ENCODE data around the gene TMC6.
"Not testable (repeated sequence)": the region's sequence is repeated elsewhere in the genome, so short reads cannot be mapped to it uniquely, and the experiment has no call there.

The TMC6 gene

DNA sequence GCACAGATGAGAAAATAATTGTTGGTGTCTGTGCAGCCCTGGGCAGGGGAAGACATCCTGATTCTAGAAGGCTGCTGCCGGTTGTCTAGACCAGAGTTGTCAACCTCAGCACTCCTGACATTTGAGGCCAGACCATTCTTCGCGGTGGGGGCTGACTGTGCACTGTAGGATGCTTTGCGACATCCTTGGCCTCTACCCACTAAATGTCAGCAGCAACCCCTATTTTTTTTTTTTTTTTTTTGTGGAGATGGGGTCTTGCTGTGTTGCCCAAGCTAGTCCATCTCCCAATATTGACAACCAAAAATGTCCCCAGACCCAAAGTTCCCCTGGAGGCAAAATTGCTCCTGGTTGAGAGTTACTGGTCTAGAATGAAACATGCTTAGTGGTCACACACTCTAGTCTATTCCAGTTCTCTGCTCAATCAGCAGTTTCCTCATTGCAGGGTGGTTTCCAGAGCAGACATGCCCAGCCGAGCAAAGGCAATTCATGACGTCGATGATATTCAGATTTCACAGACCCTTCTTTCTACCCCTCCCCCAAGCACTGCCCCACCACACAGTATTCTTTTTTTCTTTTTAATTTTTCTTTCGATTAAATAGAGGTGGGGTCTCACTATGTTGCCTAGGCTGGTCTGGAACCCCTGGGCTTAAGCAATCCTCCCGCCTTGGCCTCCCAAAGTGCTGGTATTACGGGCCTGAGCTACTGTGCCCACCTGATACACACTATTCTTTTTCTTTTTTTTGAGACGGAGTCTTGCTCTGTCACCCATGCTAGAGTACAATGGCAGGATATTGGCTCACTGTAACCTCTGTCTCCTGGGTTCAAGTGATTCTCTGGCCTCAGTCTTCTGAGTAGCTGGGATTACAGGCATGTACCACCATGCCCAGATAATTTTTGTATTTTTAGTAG lies 26.6 kb upstream of the TMC6 start:
- DNase-seq, result no peak

DNA sequence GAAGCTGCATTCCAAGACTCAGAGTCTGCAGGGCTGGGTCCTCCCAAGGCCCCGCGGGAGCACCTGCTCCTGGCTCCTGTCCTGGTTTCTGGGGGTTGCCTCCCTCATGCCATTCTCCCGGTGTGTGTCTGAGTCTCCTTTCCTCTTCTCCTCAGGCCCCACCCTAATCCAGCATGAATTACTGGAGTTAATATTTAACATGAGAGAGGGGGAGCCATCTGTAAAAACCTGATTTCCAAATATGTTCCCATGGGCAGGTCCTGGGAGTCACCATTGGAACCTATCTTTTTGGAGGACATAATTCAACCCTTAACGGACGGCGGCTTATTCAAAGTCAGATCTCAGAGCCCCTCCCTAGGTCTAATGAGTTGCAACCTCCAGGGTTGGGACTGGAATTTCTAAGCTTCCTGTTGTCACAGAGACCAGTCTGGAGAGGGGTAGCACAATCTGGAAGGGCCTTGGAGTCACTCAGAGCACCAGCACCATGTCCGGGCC lies 23.0 kb upstream of the TMC6 start:
- DNase-seq, result no peak

- DNase-seq, result no peak
These were observed 19.9 kb upstream of the TMC6 start for GRCh38 chr17:78148286-78149016.

- DNase-seq, result no peak
These were observed 18.9 kb upstream of the TMC6 start for GRCh38 chr17:78147315-78147998.

GRCh38 chr17:78146881-78147280 lies 18.3 kb upstream of the TMC6 start:
- no peak for DNase-seq

DNA sequence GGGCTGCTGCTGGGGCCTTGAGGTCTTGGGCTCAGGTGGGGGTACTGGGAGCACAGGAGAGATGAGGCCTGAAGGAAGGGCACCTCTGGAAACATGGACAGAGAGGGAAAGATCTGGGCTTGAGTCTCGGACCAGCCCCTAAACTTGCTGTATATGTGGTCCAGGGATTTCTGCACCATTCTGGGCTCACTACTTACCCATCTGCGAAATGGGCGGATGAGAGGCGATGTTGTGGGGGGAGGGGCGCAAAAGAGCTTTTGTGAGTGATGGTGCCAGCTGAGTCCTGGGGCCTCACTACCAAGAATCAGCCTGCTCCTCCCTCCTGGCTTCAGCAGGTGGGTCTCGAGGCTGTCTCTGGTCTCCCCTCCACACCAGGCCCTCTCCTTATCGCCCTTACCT lies 17.9 kb upstream of the TMC6 start:
- no peak for DNase-seq

- DNase-seq, result no peak
These were observed 16.4 kb upstream of the TMC6 start for GRCh38 chr17:78144736-78145641.

- DNase-seq, result no peak
These were observed 15.7 kb upstream of the TMC6 start for GRCh38 chr17:78144147-78144719.

DNA sequence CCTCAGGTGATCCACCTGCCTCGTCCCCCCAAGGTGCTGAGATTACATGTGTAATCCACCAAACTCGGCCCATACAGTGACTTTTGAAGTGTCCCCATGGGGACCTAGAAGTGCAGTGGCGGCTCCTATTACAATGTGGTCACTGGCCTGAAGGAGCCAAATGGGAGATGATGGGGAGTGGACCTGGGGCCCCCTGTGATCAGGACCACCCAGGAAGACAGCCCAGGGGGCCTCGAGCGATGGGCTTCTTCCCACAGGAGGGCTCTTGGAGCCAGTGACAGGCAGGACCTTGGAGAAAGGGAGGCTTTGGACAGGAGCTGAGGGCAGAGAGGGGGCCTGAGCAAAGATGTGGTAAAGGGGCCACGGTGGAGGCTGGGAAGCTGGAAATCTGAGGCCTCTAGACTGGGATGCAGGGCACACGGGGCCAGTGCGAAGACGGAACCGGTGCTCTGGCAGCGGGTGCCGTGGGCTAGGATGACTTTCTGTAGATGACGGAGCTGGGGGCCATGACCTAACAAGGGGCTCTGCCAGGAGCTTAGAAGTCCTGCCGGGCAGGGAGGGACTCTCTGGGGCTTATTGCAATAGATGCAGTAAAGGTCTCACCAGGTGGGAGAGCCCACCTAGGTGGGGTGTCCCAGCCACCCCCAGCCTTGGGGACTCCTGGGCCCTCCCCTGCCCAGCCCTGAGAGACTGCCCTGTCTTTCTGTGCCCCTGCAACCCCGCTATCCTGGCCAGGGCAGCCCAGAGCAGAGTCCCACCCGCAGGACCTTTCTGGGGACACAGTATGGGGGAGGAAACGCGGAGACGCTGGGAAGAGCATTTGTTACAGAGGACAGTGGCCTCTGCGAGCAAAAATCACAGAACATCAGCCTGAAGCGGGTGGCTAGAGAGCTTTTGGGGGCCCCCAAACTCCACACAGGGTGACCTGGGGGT lies 14.9 kb upstream of the TMC6 start:
- no peak for DNase-seq

DNA sequence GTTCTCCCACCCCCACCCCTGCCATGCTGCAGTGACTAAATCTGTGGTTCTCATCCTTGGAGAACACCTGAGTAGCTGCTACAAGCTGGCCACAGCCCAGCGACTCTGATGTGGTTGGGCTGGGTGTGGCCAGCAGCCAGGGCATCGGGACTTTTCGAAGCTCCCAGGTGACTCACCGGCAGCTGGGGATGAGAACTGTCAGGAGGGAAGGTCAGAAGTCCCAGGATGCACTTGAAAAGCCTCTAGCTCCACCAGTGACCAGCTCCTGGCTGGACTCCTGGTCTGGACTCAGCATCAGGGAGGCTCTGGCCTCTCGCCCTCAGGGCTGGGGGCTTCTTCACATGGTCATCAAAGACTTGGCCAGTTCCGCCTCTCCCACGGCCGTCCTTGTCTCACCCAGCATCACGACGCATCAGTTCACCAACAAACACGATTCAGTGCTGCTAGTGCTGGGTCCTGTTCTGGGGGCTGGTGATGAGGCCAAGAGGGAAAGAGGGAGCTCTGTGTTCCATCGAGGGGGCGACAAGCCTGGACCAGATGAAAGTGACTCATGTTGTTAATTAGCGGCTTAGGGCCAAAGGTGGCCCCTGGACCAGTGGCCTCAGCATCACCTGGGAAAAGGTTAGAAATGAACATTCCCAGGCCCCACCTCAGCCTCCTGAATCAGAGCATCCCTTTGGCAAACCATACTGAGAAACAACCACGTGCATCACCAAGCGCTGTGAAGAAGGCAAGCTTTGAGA lies 13.7 kb upstream of the TMC6 start:
- DNase-seq, result no peak

GRCh38 chr17:78141437-78142118 lies 13.0 kb upstream of the TMC6 start:
- DNase-seq, result no peak

GRCh38 chr17:78140169-78141051 lies 11.9 kb upstream of the TMC6 start:
- peak; percentile 91 for DNase-seq

- DNase-seq, result not testable (repeated sequence)
These were observed 11.3 kb upstream of the TMC6 start for GRCh38 chr17:78139861-78140168.

DNA sequence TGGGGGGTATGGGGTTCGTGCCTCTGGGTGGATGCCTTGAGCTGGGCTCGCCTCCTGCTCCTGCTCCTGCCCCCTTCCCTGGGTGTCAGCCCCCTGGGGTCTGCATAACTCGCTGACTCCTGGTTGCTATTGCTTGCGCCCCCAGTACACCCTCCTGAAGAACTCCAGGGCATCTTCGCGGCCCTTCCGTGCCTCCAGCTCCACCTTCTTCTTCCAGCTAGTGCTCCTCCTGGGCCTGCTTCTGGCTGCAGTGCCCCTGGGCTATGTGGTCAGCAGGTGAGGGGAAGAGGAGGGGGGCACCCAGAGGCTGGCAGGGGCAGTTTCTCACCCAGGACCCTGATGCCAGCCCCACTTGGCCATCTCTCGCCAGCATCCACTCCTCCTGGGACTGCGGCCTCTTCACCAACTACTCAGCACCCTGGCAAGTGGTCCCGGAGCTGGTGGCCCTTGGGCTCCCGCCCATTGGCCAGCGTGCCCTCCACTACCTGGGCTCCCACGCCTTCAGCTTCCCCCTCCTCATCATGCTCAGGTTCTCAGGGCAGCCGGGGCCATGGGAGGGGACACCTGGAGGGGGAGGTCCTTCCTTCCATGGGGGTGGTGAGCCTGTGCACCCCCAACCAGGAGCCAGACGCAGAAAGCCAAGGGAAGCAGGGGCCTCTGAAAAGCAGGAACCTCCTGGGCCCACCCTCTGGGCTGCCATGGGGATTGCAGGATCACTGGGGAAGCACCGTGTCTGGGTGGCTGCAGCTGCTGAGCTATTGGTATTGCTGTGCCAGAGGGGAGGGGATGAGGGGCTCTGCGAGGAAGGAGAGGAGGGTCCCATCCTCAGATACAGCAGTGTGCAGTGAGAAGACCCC lies 9.9 kb upstream of the TMC6 start:
- no peak for DNase-seq

DNA sequence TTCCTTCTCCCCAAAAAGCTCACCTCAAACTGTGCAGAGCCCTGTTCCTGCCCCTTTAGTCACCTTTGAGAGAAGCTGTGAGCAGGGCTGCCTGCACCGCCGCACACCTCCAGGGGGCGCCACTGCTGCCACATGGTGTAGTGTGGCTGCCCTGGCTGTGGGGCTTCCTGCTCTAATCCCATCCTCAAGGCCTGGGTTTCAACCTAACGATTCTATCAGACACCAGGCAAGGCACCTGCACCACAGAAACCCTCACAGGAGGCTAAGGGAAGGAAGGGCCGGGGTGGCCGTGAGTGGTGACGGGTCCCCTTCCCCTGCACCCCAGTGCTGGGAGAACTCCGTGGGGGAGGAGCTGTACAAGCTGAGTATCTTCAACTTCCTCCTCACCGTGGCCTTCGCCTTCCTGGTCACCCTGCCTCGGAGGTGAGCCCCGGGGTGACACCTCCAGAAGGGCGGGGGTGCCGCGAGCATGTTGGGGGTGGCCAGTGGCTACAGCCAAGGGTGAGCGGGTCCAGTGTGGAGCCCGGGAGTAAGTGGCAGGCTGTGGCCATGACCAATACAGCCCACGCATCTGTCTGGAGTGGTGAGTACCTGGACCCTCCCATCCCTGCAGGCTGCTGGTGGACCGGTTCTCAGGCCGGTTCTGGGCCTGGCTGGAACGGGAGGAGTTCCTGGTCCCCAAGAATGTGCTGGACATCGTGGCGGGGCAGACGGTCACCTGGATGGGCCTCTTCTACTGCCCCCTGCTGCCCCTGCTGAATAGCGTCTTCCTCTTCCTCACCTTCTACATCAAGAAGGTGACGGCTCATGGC lies 9.0 kb upstream of the TMC6 start:
- DNase-seq, result no peak

DNA sequence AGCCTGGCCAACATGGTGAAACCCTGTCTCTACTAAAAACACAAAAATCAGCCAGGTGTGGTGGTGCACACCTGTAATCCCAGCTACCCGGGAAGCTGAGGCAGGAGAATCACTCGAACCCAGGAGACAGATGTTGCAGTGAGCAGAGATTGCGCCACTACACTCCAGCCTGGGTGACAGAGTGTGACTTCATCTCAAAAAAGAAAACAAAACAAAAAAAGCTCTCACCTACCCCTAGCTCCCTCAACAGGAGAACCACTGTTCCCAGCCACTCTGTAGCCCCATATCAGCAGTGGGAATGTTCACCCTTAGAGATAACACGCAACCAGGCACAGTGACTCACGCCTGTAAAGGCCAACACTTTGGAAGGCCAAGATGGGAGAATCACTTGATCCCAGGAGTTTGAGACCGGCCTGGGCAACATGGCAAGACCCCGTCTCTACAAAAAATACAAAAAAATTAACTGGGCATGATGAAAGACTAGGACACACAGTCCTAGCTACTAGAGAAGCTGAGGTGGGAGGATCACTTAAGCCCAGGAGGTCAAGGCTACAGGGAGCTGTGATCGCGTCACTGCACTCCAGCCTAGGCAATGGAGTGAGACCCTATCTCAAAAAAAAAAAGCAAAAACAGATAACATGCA lies 7.4 kb upstream of the TMC6 start:
- no peak for DNase-seq
